GM23338 (cell line): ENCODE measurements around the gene DNAL1. TPM values are rescaled to one million over a fixed set of nuclear protein-coding genes. Genes with fewer than 3 reads are reported as not detected.

Experiments
- ATAC-seq: fragments of 200-7000 bp; cut with Tn5 transposase; 3 replicates; pipeline ENCODE4 v1.9.1; 2020
- DNase-seq: peaks from one replicate; pipeline ENCODE4 v3.0.0-alpha.2; 2015; ENCODE audit warnings: low spot score
- H2AFZ ChIP-seq: fragments of 200-600 bp; sonication (generic); 2 replicates; pipeline ENCODE4 v1.8.0; 2016; ENCODE audit warnings: antibody characterized with exemption, mild to moderate bottlenecking, moderate library complexity
- H3F3A ChIP-seq: fragments of 200-600 bp; sonication (generic); replicated peaks from 2 replicates; pipeline ENCODE4 v1.8.0; 2017; ENCODE audit warnings: antibody characterized with exemption, mixed run types, low read depth
- H3K27ac ChIP-seq: fragments of 200-600 bp; sonication (generic); 2 replicates; pipeline ENCODE4 v1.6.1; 2016; ENCODE audit warnings: low read depth
- H3K27me3 ChIP-seq: fragments of 200-600 bp; sonication (generic); 2 replicates; pipeline ENCODE4 v1.8.0; 2016; ENCODE audit warnings: mild to moderate bottlenecking, mixed run types, moderate library complexity; ENCODE audit not compliant: insufficient read depth
- H3K36me3 ChIP-seq: fragments of 200-600 bp; sonication (generic); 2 replicates; pipeline ENCODE4 v1.8.0; 2016; ENCODE audit warnings: mild to moderate bottlenecking; ENCODE audit not compliant: insufficient read depth
- H3K4me1 ChIP-seq: fragments of 200-600 bp; sonication (generic); 2 replicates; pipeline ENCODE4 v1.8.0; 2016; ENCODE audit warnings: mild to moderate bottlenecking, moderate library complexity; ENCODE audit not compliant: insufficient read depth
- H3K4me2 ChIP-seq: fragments of 200-600 bp; sonication (generic); 2 replicates; pipeline ENCODE4 v1.7.1; 2017; ENCODE audit warnings: mixed run types
- H3K4me3 ChIP-seq: fragments of 200-600 bp; sonication (generic); 2 replicates; pipeline ENCODE4 v1.6.1; 2016; ENCODE audit warnings: mixed run types
- H3K79me2 ChIP-seq: fragments of 200-600 bp; sonication (generic); replicated peaks from 2 replicates; pipeline ENCODE4 v1.8.0; 2017; ENCODE audit warnings: mild to moderate bottlenecking; ENCODE audit not compliant: insufficient read depth
- H3K9me2 ChIP-seq: fragments of 200-600 bp; sonication (generic); 2 replicates; pipeline ENCODE4 v1.8.0; 2017; ENCODE audit not compliant: insufficient read depth
- H4K20me1 ChIP-seq: fragments of 200-600 bp; sonication (generic); replicated peaks from 2 replicates; pipeline ENCODE4 v1.8.0; 2017; ENCODE audit warnings: mild to moderate bottlenecking; ENCODE audit not compliant: insufficient read depth
- H3K27ac Mint-ChIP-seq: 2 replicates; pipeline ENCODE4 v1.8.0; 2020; ENCODE audit warnings: inconsistent platforms, mild to moderate bottlenecking, moderate library complexity, mixed read lengths
- H3K27me3 Mint-ChIP-seq: 3 replicates; pipeline ENCODE4 v1.8.0; 2022; ENCODE audit warnings: low read depth, mild to moderate bottlenecking, moderate library complexity, mixed read lengths, inconsistent platforms; ENCODE audit not compliant: insufficient read depth, poor library complexity
- H3K36me3 Mint-ChIP-seq: 3 replicates; pipeline ENCODE4 v1.8.0; 2021; ENCODE audit warnings: low read depth, mild to moderate bottlenecking, inconsistent platforms, moderate library complexity, mixed read lengths
- H3K4me1 Mint-ChIP-seq: 3 replicates; pipeline ENCODE4 v1.8.0; 2020; ENCODE audit warnings: mild to moderate bottlenecking, inconsistent platforms, mixed read lengths
- H3K4me3 Mint-ChIP-seq: 3 replicates; pipeline ENCODE4 v1.8.0; 2021; ENCODE audit warnings: moderate library complexity, mild to moderate bottlenecking, inconsistent platforms, mixed read lengths
- H3K9me3 Mint-ChIP-seq: 3 replicates; pipeline ENCODE4 v1.8.0; 2020; ENCODE audit warnings: moderate library complexity, mild to moderate bottlenecking, inconsistent platforms, mixed read lengths
- CREB1 ChIP-seq: fragments of 250-450 bp; sonication (Bioruptor Pico); IDR thresholded peaks from 2 replicates; pipeline ENCODE4 v1.5.0; 2020; ENCODE audit warnings: low read depth, mild to moderate bottlenecking, moderate library complexity
- EZH2 ChIP-seq: fragments of 200-600 bp; sonication (generic); IDR thresholded peaks from one replicate; pipeline ENCODE4 v1.8.0; 2017; ENCODE audit warnings: antibody characterized with exemption, mild to moderate bottlenecking, low read depth; ENCODE audit not compliant: unreplicated experiment
- EZH2phosphoT487 ChIP-seq: fragments of 200-600 bp; sonication (generic); IDR thresholded peaks from one replicate; pipeline ENCODE4 v1.8.1; 2018; ENCODE audit warnings: antibody characterized with exemption; ENCODE audit not compliant: unreplicated experiment
- JUNB ChIP-seq: IDR thresholded peaks from one replicate; pipeline ENCODE4 v1.6.1; 2016; ENCODE audit warnings: antibody characterized with exemption; ENCODE audit not compliant: unreplicated experiment
- NANOG ChIP-seq: IDR thresholded peaks from 2 replicates; pipeline ENCODE4 v1.6.1; 2016; ENCODE audit warnings: antibody characterized with exemption, borderline replicate concordance
- POLR2AphosphoS5 ChIP-seq: IDR thresholded peaks from 2 replicates; pipeline ENCODE4 v1.6.1; 2016; ENCODE audit warnings: antibody characterized with exemption, low read depth
- STAT1 ChIP-seq: IDR thresholded peaks from one replicate; pipeline ENCODE4 v1.6.1; 2016; ENCODE audit warnings: antibody characterized with exemption; ENCODE audit not compliant: unreplicated experiment
- ZNF114 ChIP-seq: fragments of 250-450 bp; sonication (Bioruptor Pico); IDR thresholded peaks from 2 replicates; pipeline ENCODE4 v1.5.0; 2020; ENCODE audit warnings: mild to moderate bottlenecking, moderate library complexity
- ZNF331 ChIP-seq: fragments of 250-450 bp; sonication (Bioruptor Pico); IDR thresholded peaks from 2 replicates; pipeline ENCODE4 v1.5.0; 2020; ENCODE audit warnings: low read depth, mild to moderate bottlenecking, moderate library complexity
- polyA plus RNA-seq: library from polyadenylated mRNA; unstranded; fragments of >200 nt; fragmentation: Nextera tagmentation; extraction: Ambion mirVana; gene quantifications from 2 replicates; pipeline ENCODE4 v1.2.1, GENCODE V29; 2016
- total RNA-seq: library from RNA; depleted of rRNA; stranded (reverse); fragments of >200 nt; shearing (Covaris generic); gene quantifications from 2 replicates; pipeline ENCODE4 v1.2.3, GENCODE V29; 2014
- TF ChIP-seq, protein P1 (sequence below): IDR thresholded peaks from one replicate; pipeline ENCODE4 v1.6.1; 2018; ENCODE audit warnings: antibody characterized with exemption; ENCODE audit not compliant: unreplicated experiment
- TF ChIP-seq, protein P2 (sequence below), 2 experiments: fragments of 200-600 bp in 1 of 2; sonication (generic) in 1 of 2; conservative IDR thresholded peaks; 2 replicates each; pipeline versions ENCODE4 v1.5.1 to v1.6.1; 2016 to 2017; ENCODE audit warnings: antibody characterized with exemption in 2 of 2, low read depth in 2 of 2, mild to moderate bottlenecking in 2 of 2, moderate library complexity in 1 of 2
- TF ChIP-seq, protein P3 (sequence below): IDR thresholded peaks from 2 replicates; pipeline ENCODE4 v1.6.1; 2016; ENCODE audit warnings: antibody characterized with exemption

Gene DNAL1
- total and polyA plus RNA-seq, 2 experiments from 2014 or later, result 7.6 to 29.3 TPM

DNA sequence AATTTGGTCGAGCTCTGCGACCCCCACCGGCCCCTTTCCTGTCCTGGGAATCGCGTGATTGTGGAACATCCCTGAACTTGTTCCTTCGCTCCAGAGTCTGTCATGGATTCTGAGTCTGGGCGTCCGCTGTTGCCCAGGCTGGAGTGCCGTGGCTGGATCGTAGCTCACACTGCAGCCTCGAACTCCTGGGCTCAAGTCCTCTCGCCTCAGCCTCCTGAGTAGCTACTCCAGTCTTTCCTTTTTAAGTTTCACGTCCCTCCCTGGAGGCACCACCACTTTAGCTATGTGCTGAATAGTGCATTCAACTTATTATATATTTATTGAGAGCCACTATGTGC lies 31.8 kb upstream of the DNAL1 start (continued):
- TF ChIP-seq, protein P1, sequence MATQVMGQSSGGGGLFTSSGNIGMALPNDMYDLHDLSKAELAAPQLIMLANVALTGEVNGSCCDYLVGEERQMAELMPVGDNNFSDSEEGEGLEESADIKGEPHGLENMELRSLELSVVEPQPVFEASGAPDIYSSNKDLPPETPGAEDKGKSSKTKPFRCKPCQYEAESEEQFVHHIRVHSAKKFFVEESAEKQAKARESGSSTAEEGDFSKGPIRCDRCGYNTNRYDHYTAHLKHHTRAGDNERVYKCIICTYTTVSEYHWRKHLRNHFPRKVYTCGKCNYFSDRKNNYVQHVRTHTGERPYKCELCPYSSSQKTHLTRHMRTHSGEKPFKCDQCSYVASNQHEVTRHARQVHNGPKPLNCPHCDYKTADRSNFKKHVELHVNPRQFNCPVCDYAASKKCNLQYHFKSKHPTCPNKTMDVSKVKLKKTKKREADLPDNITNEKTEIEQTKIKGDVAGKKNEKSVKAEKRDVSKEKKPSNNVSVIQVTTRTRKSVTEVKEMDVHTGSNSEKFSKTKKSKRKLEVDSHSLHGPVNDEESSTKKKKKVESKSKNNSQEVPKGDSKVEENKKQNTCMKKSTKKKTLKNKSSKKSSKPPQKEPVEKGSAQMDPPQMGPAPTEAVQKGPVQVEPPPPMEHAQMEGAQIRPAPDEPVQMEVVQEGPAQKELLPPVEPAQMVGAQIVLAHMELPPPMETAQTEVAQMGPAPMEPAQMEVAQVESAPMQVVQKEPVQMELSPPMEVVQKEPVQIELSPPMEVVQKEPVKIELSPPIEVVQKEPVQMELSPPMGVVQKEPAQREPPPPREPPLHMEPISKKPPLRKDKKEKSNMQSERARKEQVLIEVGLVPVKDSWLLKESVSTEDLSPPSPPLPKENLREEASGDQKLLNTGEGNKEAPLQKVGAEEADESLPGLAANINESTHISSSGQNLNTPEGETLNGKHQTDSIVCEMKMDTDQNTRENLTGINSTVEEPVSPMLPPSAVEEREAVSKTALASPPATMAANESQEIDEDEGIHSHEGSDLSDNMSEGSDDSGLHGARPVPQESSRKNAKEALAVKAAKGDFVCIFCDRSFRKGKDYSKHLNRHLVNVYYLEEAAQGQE, result no peak
- no peak for TF ChIP-seq POLR2AphosphoS5
- TF ChIP-seq, protein P2, sequence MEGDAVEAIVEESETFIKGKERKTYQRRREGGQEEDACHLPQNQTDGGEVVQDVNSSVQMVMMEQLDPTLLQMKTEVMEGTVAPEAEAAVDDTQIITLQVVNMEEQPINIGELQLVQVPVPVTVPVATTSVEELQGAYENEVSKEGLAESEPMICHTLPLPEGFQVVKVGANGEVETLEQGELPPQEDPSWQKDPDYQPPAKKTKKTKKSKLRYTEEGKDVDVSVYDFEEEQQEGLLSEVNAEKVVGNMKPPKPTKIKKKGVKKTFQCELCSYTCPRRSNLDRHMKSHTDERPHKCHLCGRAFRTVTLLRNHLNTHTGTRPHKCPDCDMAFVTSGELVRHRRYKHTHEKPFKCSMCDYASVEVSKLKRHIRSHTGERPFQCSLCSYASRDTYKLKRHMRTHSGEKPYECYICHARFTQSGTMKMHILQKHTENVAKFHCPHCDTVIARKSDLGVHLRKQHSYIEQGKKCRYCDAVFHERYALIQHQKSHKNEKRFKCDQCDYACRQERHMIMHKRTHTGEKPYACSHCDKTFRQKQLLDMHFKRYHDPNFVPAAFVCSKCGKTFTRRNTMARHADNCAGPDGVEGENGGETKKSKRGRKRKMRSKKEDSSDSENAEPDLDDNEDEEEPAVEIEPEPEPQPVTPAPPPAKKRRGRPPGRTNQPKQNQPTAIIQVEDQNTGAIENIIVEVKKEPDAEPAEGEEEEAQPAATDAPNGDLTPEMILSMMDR (conservative IDR thresholded peaks at IDR 0.05; ENCODE audit: low read depth in 2 of 2), result no peak
- no peak for TF ChIP-seq EZH2phosphoT487
- TF ChIP-seq EZH2, result no peak
- TF ChIP-seq ZNF331 (CRISPR knock-in tag), result no peak

DNA sequence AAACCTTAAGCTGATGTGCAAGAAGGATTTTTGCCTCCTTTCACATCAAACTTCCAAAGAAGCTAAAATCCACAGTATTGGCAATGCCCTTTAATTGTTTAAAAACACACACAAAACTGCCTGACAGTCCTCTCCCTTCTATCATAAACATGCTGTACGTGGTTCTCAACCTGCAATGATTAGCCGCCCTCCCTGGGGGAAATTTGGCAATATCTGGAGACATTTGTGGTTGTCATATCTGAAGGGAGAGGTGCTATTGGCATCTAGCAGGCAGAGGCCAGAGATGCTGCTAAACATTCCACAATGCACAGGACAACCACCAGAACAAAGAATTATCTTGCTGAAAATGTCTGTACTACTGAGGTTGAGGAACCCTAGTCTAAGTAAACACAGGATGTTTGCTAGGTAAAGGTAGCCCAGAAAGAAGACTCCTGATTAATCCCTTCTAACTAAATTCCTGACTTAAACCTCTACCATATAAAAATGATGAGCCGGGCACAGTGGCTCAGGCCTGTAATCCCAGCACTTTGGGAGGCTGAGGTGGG lies 31.3 kb upstream of the DNAL1 start:
- no peaks in the 10 kb centered on the region for H3K36me3 Mint-ChIP-seq
- peaks cover 15% of the 10 kb centered on the region for H3K27me3 Mint-ChIP-seq
- DNase-seq (no peak), ATAC-seq (no peak)
- peaks cover 7% of the 10 kb centered on the region for H3K4me1 Mint-ChIP-seq
- H4K20me1 ChIP-seq, result 0 out of 2 replicates have a peak, but pooled peaks cover 3% of the 10 kb centered on the region
- H3K4me3 ChIP-seq, result peak overlapping the region; percentile 74
- peaks cover 8% of the 10 kb centered on the region; the same call in 1 of the 2 replicates for H3F3A ChIP-seq
- peak overlapping the region; percentile 85 for H3K4me3 Mint-ChIP-seq
- H3K36me3 ChIP-seq, result no peaks in the 10 kb centered on the region
- peaks cover under 1% of the 10 kb centered on the region; the same call in 2 of the 3 replicates for H3K9me3 Mint-ChIP-seq
- no peaks in the 10 kb centered on the region for H3K9me2 ChIP-seq
- peak overlapping the region; percentile 81; the same call in 1 of the 2 replicates for H3K4me2 ChIP-seq
- H2AFZ ChIP-seq, result peak overlapping the region; percentile 94
- no peak overlapping the region for H3K27ac ChIP-seq
- no peak overlapping the region for H3K27ac Mint-ChIP-seq
- peaks cover 7% of the 10 kb centered on the region; the same call in 1 of the 2 replicates for H3K4me1 ChIP-seq
- H3K79me2 ChIP-seq, result no peaks in the 10 kb centered on the region
- peaks cover 17% of the 10 kb centered on the region for H3K27me3 ChIP-seq
- TF ChIP-seq, protein P3, sequence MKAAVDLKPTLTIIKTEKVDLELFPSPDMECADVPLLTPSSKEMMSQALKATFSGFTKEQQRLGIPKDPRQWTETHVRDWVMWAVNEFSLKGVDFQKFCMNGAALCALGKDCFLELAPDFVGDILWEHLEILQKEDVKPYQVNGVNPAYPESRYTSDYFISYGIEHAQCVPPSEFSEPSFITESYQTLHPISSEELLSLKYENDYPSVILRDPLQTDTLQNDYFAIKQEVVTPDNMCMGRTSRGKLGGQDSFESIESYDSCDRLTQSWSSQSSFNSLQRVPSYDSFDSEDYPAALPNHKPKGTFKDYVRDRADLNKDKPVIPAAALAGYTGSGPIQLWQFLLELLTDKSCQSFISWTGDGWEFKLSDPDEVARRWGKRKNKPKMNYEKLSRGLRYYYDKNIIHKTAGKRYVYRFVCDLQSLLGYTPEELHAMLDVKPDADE, result no peak
- no peak for TF ChIP-seq JUNB
- TF ChIP-seq, protein P1, result no peak
- TF ChIP-seq, protein P2 (conservative IDR thresholded peaks at IDR 0.05; ENCODE audit: low read depth in 2 of 2), result no peak
- no peak for TF ChIP-seq ZNF114
- no peak for TF ChIP-seq ZNF331 (CRISPR knock-in tag)
- TF ChIP-seq NANOG, result no peak
- no peak for TF ChIP-seq CREB1 (CRISPR knock-in tag)
- TF ChIP-seq STAT1, result no peak
- TF ChIP-seq EZH2phosphoT487, result no peak
- no peak for TF ChIP-seq EZH2
